Smooth muscle cell (in vitro differentiated cells): ENCODE measurements around the gene EEF1AKMT4. TPM values are rescaled to one million over a fixed set of nuclear protein-coding genes. Genes with fewer than 3 reads are reported as not detected.

Experiments used
- DNase-seq: peaks from one replicate; lab custom pipeline; 2025; ENCODE audit not compliant: unreplicated experiment; lab: John Stamatoyannopoulos, UW
- H2AFZ ChIP-seq: fragments of 200-600 bp; sonication (generic); 2 replicates; pipeline ENCODE4 v1.6.0; 2016; ENCODE audit warnings: antibody characterized with exemption, low read depth, mild to moderate bottlenecking
- H3F3A ChIP-seq: fragments of 200-600 bp; sonication (generic); 2 replicates; pipeline ENCODE4 v1.6.0; 2017; ENCODE audit warnings: antibody characterized with exemption, low read depth
- H3K27ac ChIP-seq: fragments of 200-600 bp; sonication (generic); 2 replicates; pipeline ENCODE4 v1.5.1; 2016; ENCODE audit warnings: low read depth, mild to moderate bottlenecking
- H3K27me3 ChIP-seq: fragments of 200-600 bp; sonication (generic); 2 replicates; pipeline ENCODE4 v1.6.1; 2016; ENCODE audit warnings: low read depth, mild to moderate bottlenecking
- H3K36me3 ChIP-seq: fragments of 200-600 bp; sonication (generic); 2 replicates; pipeline ENCODE4 v1.5.1; 2016; ENCODE audit warnings: low read depth
- H3K4me1 ChIP-seq: fragments of 200-600 bp; sonication (generic); 2 replicates; pipeline ENCODE4 v1.5.1; 2016; ENCODE audit warnings: low read depth
- H3K4me2 ChIP-seq: fragments of 200-600 bp; sonication (generic); 2 replicates; pipeline ENCODE4 v1.6.0; 2016; ENCODE audit warnings: mild to moderate bottlenecking
- H3K4me3 ChIP-seq: fragments of 200-600 bp; sonication (generic); 2 replicates; pipeline ENCODE4 v1.5.1; 2016; ENCODE audit warnings: mild to moderate bottlenecking
- H3K79me2 ChIP-seq: fragments of 200-600 bp; sonication (generic); 2 replicates; pipeline ENCODE4 v1.6.0; 2016; ENCODE audit warnings: low read depth, mild to moderate bottlenecking
- H3K9ac ChIP-seq: fragments of 200-600 bp; sonication (generic); 2 replicates; pipeline ENCODE4 v1.6.0; 2016; ENCODE audit warnings: low read depth
- H3K9me3 ChIP-seq: fragments of 200-600 bp; sonication (generic); replicated peaks from 2 replicates; pipeline ENCODE4 v1.5.1; 2016; ENCODE audit warnings: low read depth
- H4K20me1 ChIP-seq: fragments of 200-600 bp; sonication (generic); 2 replicates; pipeline ENCODE4 v1.6.0; 2016; ENCODE audit warnings: low read depth
- WGBS: methylation state at CpG from one replicate; pipeline ENCODE4 v1.1.7; 2016; ENCODE audit warnings: low lambda C conversion rate; 5-methylcytosine and 5-hydroxymethylcytosine counted together
- polyA plus RNA-seq: library from polyadenylated mRNA; unstranded; fragments of >200 nt; fragmentation: Nextera tagmentation; extraction: Ambion mirVana; gene quantifications from 2 replicates; pipeline ENCODE4 v1.2.1, GENCODE V29; 2016
- total RNA-seq: library from RNA; depleted of rRNA; stranded (reverse); fragments of >200 nt; gene quantifications from 2 replicates; pipeline ENCODE4 v1.2.3, GENCODE V29; 2014
- TF ChIP-seq, protein P1 (sequence below): fragments of 200-600 bp; sonication (generic); IDR thresholded peaks from 2 replicates; pipeline ENCODE4 v1.5.1; 2017; ENCODE audit warnings: borderline replicate concordance, mild to moderate bottlenecking, antibody characterized with exemption; ENCODE audit not compliant: insufficient read depth, poor library complexity, severe bottlenecking

The EEF1AKMT4 gene
- total and polyA plus RNA-seq, 2 experiments from 2014 or later, result 4.7 to 9.1 TPM

DNA sequence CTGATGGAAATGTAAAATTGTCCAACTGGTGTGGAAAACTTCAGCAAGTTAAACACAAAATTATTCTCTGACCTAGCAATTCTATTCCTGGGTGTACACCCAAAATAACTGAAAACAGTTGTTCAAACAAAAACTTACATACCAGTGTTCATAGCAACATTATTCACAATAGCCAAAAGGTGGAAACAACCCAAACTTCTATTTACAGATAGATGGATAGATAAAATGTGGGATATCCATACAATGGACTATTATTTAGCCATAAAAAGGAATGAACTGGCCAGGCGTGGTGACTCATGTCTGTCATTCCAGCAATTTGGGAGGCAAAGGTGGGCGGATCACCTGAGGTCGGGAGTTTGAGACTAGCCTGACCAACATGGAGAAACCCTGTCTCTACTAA lies 27.0 kb upstream of the EEF1AKMT4 start:
- TF ChIP-seq, protein P1, sequence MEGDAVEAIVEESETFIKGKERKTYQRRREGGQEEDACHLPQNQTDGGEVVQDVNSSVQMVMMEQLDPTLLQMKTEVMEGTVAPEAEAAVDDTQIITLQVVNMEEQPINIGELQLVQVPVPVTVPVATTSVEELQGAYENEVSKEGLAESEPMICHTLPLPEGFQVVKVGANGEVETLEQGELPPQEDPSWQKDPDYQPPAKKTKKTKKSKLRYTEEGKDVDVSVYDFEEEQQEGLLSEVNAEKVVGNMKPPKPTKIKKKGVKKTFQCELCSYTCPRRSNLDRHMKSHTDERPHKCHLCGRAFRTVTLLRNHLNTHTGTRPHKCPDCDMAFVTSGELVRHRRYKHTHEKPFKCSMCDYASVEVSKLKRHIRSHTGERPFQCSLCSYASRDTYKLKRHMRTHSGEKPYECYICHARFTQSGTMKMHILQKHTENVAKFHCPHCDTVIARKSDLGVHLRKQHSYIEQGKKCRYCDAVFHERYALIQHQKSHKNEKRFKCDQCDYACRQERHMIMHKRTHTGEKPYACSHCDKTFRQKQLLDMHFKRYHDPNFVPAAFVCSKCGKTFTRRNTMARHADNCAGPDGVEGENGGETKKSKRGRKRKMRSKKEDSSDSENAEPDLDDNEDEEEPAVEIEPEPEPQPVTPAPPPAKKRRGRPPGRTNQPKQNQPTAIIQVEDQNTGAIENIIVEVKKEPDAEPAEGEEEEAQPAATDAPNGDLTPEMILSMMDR, result no peak

DNA sequence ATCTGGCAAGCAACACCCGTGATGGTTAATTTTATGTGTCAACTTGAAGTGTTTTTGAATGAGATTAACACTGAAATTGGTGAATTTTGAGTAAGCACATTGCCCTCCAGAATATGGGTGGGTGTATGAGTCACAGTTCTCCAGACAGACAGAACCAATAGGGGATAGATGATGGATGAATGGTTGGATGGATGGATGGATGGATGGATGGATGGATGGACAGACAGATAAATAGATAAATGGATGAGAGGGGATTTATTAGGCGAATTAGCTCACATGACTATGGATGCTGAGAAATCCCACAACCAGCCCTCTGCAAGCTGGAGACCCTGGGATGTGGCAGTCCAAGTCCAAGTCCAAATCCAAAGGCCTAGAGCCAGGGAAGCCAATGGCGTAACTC lies 25.5 kb upstream of the EEF1AKMT4 start:
- H3K4me2 ChIP-seq, result no peak overlapping the region
- WGBS, result 77% methylated on average over 3 of the region's 3 CpGs
- H3K36me3 ChIP-seq, result no peaks in the 10 kb centered on the region
- no peak overlapping the region for H3K27ac ChIP-seq
- H3K79me2 ChIP-seq, result no peaks in the 10 kb centered on the region
- H3K4me3 ChIP-seq, result no peak overlapping the region
- no peaks in the 10 kb centered on the region for H3F3A ChIP-seq
- H4K20me1 ChIP-seq, result no peaks in the 10 kb centered on the region
- no peak overlapping the region for H3K9ac ChIP-seq
- peaks cover 40% of the 10 kb centered on the region for H3K27me3 ChIP-seq
- DNase-seq, result no peak
- H3K9me3 ChIP-seq, result no peaks in the 10 kb centered on the region
- TF ChIP-seq, protein P1, result no peak
- no peak overlapping the region for H2AFZ ChIP-seq
- H3K4me1 ChIP-seq, result no peaks in the 10 kb centered on the region

More for the DNA sequence above, 27.0 kb upstream of the EEF1AKMT4 start:
- Histone ChIP-seq H3K4me2 (no peak overlapping the region), H3K36me3 (no peaks in the 10 kb centered on the region), H3K79me2 (no peaks in the 10 kb centered on the region), H3K4me3 (no peak overlapping the region), H3K4me1 (no peaks in the 10 kb centered on the region), H3K27me3 (peaks cover 25% of the 10 kb centered on the region), H4K20me1 (no peaks in the 10 kb centered on the region), H3F3A (no peaks in the 10 kb centered on the region), H2AFZ (no peak overlapping the region), H3K9me3 (no peaks in the 10 kb centered on the region), H3K9ac (no peak overlapping the region), H3K27ac (no peak overlapping the region)
- 75% methylated on average over 3 of the region's 3 CpGs for WGBS
- no peak for DNase-seq

DNA sequence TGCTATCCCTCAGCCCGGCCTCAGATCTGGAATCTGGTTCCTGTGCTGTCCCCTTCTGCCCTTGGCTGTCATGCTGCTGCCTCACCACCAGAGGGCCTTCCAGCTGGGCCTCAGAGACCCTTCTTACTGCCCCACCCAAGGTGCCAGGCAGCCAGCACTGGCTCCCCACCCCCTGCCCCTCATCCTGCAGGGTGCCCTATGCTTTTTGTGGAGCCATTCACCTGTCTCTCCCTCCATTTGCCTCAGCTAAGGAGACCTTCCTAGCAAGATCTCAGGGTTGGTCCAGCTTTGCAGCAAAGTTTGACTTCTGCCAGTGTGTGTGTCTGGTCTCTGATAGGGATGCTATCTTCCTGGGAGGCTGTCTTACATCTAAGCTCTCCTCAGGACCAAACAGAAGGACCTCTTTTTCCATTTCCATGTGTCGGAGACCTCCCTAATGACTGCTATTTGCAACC lies 22.0 kb upstream of the EEF1AKMT4 start:
- 43% methylated on average over 2 of the region's 2 CpGs for WGBS
- no peak overlapping the region for H3K9ac ChIP-seq
- peaks cover 75% of the 10 kb centered on the region for H3K27me3 ChIP-seq
- DNase-seq, result no peak
- H4K20me1 ChIP-seq, result no peaks in the 10 kb centered on the region
- peaks cover 9% of the 10 kb centered on the region for H3K4me1 ChIP-seq
- TF ChIP-seq, protein P1, result peak; percentile 82
- H3K27ac ChIP-seq, result no peak overlapping the region
- H3K4me2 ChIP-seq, result no peak overlapping the region
- H3K9me3 ChIP-seq, result no peaks in the 10 kb centered on the region
- no peaks in the 10 kb centered on the region for H3K79me2 ChIP-seq
- H3K36me3 ChIP-seq, result no peaks in the 10 kb centered on the region
- H3K4me3 ChIP-seq, result no peak overlapping the region
- no peaks in the 10 kb centered on the region for H3F3A ChIP-seq
- H2AFZ ChIP-seq, result no peak overlapping the region

DNA sequence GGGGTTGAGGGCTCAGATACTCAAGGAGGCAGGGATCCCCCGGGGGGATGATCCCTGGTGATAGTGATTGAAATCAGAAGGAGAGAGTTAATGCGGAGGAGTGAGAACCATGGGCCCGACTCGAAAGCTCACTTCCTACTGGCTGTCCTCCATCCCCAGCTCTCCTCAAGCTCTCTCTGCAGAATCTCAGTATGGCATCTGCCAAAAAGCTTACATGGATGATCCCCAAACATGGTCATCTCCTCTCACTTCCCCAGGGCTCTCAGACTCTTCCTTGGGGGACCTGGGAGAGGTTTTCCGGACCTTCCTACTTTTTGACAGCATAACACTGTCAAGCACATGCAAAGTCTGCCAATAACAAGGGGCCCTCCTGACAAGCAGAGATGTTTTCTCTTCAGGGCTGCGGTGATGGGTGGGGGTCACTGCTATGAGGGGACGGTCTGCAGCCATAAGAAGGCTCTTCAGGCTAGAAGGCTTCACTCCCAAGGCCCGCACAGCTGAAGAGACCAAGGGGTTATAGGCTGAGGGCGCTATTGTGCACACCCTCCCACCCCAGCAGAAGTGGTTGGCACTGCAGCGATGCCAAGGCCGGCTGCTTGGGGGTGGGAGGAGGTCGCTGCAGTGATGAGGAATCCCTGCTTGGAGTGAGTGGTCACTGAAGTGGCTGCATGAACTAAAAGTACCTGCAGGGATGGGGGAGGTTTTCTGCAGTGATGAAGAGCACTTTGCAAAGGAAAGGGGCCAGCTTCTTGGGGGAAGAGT lies 20.9 kb upstream of the EEF1AKMT4 start:
- H2AFZ ChIP-seq, result no peak overlapping the region
- no peaks in the 10 kb centered on the region for H3K9me3 ChIP-seq
- peaks cover 86% of the 10 kb centered on the region for H3K27me3 ChIP-seq
- no peaks in the 10 kb centered on the region for H3K36me3 ChIP-seq
- H3K4me3 ChIP-seq, result no peak overlapping the region
- TF ChIP-seq, protein P1, result no peak
- no peaks in the 10 kb centered on the region for H4K20me1 ChIP-seq
- no peak overlapping the region for H3K9ac ChIP-seq
- no peaks in the 10 kb centered on the region for H3K79me2 ChIP-seq
- no peak for DNase-seq
- 48% methylated on average over 12 of the region's 12 CpGs for WGBS
- peaks cover 9% of the 10 kb centered on the region for H3K4me1 ChIP-seq
- H3K4me2 ChIP-seq, result peak overlapping the region; percentile 86
- H3K27ac ChIP-seq, result no peak overlapping the region
- no peaks in the 10 kb centered on the region for H3F3A ChIP-seq
